Activated naive CD8-positive, alpha-beta T cell treated with anti-CD3 and anti-CD28 coated beads for 36 hours (primary cell): ENCODE measurements around the gene ACSL4. TPM values are rescaled to one million over a fixed set of nuclear protein-coding genes. Genes with fewer than 3 reads are reported as not detected.

Experiments
- DNase-seq: peaks from one replicate; pipeline ENCODE4 v3.0.0; 2021
- H3K27ac Mint-ChIP-seq: one replicate; pipeline ENCODE4 v1.8.0; 2022; ENCODE audit warnings: mild to moderate bottlenecking, moderate library complexity, mixed read lengths
- H3K27me3 Mint-ChIP-seq: one replicate; pipeline ENCODE4 v1.8.0; 2022; ENCODE audit warnings: mild to moderate bottlenecking, mixed read lengths
- H3K36me3 Mint-ChIP-seq: one replicate; pipeline ENCODE4 v1.8.0; 2021; ENCODE audit warnings: mild to moderate bottlenecking, mixed read lengths
- H3K4me1 Mint-ChIP-seq: one replicate; pipeline ENCODE4 v1.8.0; 2021; ENCODE audit warnings: mixed read lengths
- H3K4me3 Mint-ChIP-seq: one replicate; pipeline ENCODE4 v1.8.0; 2022; ENCODE audit warnings: mild to moderate bottlenecking, moderate library complexity, mixed read lengths
- H3K9me3 Mint-ChIP-seq: one replicate; pipeline ENCODE4 v1.8.0; 2022; ENCODE audit warnings: mixed read lengths
- total RNA-seq, 2 experiments: library from RNA; stranded (reverse); gene quantifications; one replicate each; pipeline ENCODE4 v1.2.3, GENCODE V29; 2021

ACSL4 gene
- total RNA-seq = 10 to 100 TPM; 63.2 to 68.1 TPM

DNA sequence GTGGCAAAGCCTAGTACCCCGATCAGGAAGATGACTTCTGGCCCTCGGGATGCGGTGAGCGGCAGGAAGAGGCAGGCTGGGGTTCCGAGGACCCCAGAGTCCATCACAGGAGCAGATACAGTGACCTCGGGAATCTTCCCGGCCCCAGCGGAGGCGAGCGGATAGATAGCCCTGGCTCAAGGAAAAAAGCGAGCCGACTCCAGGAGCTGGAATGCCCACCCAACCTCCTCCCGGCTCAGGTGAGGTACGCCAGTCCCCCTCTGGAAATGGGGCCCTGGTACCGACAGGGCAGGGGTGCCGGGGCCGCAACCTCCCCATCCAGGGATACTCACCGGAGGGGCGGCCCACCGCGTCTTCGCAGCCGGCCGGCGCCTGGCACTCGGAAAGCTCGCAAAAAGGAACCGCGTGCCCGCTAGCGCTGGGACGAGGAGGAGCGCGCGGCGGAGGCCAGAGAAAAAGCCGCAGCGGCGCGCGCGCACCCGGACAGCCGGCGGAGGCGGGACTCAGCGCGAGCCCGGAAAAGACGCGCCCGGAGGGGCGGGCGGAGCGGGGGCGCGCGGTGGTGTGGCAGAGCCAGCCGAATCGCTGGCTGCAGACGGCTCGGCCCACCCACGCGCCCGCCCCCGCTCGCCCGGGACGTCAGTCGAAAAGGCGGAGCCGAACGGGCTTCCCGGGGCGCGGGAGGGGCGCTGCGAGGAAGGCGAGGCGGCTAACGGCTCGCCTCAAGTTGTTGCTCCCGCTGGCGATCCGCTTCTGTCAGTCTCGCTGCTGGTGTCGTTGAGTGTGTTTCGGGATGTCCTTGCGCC lies at the start of gene ACSL4:
ACSL4 (minus strand) TSS at position 451 of the 806 bp plus-strand sequence. CDS start 49,894 bp downstream, outside the sequence.
- Mint-ChIP-seq H3K4me3 (peak within 1 kb of the TSS; percentile 96), H3K27me3 (no peaks in the 10 kb centered on the region), H3K27ac (peak within 1 kb of the TSS; percentile 98), H3K36me3 (peaks cover 21% of the 10 kb centered on the region), H3K4me1 (peaks cover 20% of the 10 kb centered on the region), H3K9me3 (no peaks in the 10 kb centered on the region)
- peak; percentile 89 for DNase-seq

DNA sequence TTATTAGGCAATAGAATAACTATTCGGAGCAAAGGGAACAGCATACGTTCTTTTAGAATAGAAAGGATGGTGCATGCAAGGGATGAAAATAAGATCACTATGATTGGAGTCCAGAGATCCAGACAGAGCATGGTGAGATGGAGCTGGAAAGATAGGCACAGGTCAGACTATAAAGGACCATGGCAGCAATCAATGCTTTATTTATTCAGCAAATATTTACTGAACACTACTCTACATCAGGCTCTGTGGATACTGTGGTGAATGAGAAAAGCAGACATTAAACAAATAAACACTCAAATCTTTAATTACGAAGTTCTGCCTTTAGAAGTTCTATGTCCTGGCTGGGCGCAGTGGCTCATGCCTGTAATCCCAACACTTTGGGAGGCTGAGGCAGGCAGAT lies 44.7 kb upstream of the ACSL4 start:
- Mint-ChIP-seq H3K27me3 (peaks cover 7% of the 10 kb centered on the region), H3K27ac (no peak overlapping the region), H3K36me3 (no peaks in the 10 kb centered on the region), H3K9me3 (no peaks in the 10 kb centered on the region), H3K4me3 (no peak overlapping the region), H3K4me1 (peaks cover 15% of the 10 kb centered on the region)
- no peak for DNase-seq

DNA sequence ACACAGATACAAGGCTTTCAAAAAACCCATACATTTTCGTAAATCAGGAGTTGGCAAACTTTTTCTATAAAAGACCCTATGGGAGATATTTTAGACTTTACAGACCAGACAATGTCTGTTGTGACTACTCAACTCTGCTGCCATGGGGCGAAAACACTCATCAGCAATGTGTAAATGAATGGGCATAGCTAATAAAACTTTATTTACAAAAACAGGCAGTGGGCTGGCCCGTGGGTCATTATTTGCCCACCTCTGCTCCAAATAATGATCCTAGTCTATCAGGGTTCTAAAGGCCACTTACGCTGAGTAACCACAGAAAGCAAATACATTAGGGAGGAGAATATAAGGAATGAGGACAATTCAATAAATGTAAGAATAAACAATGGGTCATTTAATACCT lies 43.9 kb upstream of the ACSL4 start:
- Mint-ChIP-seq H3K27me3 (peaks cover 7% of the 10 kb centered on the region), H3K9me3 (no peaks in the 10 kb centered on the region), H3K4me1 (peaks cover 11% of the 10 kb centered on the region), H3K27ac (no peak overlapping the region), H3K4me3 (no peak overlapping the region), H3K36me3 (no peaks in the 10 kb centered on the region)
- no peak for DNase-seq

DNA sequence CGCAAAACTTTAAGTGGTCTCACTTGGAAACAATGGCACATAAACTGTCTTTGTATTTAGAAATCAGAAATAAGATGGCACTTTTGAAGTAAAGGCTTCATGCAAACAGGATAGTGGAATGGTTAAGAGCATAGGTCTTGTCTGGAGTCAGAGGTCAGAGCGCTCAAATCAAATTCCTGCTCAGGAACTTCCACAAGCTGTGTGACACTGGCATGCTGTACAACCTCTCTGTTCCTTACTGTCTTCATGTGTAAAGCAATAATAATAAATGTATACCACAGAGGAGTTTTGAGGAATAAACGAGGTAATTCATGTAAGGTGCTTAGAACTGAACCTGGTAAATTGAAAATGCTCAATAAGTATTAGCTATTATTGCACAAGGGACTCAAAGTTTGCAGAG lies 43.4 kb upstream of the ACSL4 start:
- Mint-ChIP-seq H3K4me1 (peaks cover 11% of the 10 kb centered on the region), H3K27me3 (peaks cover 7% of the 10 kb centered on the region), H3K36me3 (no peaks in the 10 kb centered on the region), H3K9me3 (no peaks in the 10 kb centered on the region), H3K4me3 (no peak overlapping the region), H3K27ac (no peak overlapping the region)
- DNase-seq = no peak

DNA sequence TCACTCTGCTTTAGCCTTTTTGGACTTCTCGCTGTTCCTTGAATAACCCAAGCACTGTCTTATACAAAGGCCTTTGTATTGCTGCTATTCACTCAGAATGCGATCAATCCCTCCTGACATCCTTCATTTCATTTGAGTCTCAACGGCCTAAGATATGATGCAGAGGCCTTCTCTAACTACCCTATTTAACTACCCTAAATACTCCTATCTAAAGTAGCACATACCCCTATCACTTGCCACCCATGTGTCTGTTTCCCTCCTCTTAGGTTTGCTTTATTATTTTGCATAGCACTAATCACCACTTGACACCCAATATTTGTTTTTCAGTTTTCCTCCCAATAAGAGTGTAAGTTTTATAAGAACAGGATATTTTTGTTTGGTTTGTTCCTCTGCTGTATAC lies 42.3 kb upstream of the ACSL4 start:
- H3K9me3 Mint-ChIP-seq = peaks cover 2% of the 10 kb centered on the region
- peak overlapping the region; percentile 61 for H3K27ac Mint-ChIP-seq
- H3K27me3 Mint-ChIP-seq = peaks cover 7% of the 10 kb centered on the region
- H3K4me1 Mint-ChIP-seq = peaks cover 8% of the 10 kb centered on the region
- no peak for DNase-seq
- no peaks in the 10 kb centered on the region for H3K36me3 Mint-ChIP-seq
- no peak overlapping the region for H3K4me3 Mint-ChIP-seq

DNA sequence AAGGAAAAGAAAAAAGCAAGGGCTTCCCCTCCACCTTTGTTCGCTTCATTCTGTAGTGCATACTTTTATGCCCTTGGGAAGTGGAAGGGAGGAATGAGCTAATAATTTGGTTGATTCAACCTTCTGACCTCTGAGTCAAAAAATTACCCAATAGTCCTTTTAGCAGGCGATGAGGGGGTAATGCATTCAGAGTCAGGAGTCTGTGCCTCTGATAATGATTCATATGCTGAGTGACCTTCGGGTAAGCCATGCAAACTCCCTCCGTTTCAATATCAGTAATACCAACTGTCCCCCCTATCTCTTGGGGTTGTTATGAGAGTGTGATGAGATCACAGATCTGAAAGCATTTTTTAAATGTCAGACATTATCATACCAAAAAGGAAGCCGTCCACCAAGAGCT lies 41.6 kb upstream of the ACSL4 start:
- Mint-ChIP-seq H3K27ac (no peak overlapping the region), H3K27me3 (peaks cover 7% of the 10 kb centered on the region), H3K9me3 (peaks cover 5% of the 10 kb centered on the region), H3K36me3 (no peaks in the 10 kb centered on the region), H3K4me1 (peaks cover 8% of the 10 kb centered on the region), H3K4me3 (no peak overlapping the region)
- DNase-seq = no peak

DNA sequence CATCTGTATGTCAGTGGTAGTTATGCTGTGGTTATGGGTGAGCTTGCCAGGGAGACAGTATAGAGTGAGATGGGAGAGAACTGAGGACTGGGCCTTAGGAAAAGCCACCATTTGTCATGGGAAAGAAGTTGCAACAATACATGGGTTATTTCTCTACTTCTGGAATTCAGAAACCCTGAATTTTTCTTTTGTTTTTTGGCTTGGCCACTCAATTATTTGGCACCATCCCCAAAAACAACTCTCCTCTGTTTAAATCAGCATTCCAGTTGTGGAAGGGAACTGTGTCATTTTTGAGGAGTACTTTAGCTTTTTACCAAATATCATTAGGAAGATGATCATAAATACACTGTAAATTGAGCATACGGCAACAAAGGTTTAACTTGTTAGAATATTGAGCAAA lies 41.1 kb upstream of the ACSL4 start:
- H3K27ac Mint-ChIP-seq = no peak overlapping the region
- H3K4me1 Mint-ChIP-seq = peaks cover 8% of the 10 kb centered on the region
- no peak overlapping the region for H3K4me3 Mint-ChIP-seq
- H3K9me3 Mint-ChIP-seq = peaks cover 6% of the 10 kb centered on the region
- no peaks in the 10 kb centered on the region for H3K36me3 Mint-ChIP-seq
- H3K27me3 Mint-ChIP-seq = peaks cover 7% of the 10 kb centered on the region
- no peak for DNase-seq

DNA sequence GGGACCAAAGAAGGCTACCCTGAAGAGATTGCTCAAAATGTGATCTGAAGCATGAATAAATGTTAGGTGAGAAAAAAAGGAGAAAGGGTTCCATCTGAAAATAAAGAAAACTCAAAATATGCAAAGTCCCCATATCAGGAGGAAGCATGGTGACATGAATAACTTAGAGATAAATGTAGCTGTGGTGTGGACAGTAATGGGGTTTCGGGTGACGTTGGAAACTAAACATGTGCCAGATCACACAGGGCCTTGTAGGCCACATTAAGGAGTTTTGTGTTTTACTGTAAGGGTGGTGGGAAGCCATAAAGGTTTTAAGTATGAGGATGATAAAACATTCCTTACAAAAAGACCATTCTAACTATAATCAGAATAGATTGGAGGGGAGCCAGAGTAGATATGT lies 40.3 kb upstream of the ACSL4 start:
- DNase-seq = no peak
- Mint-ChIP-seq H3K4me1 (peaks cover 8% of the 10 kb centered on the region), H3K27me3 (peaks cover 7% of the 10 kb centered on the region), H3K27ac (no peak overlapping the region), H3K36me3 (no peaks in the 10 kb centered on the region), H3K4me3 (no peak overlapping the region), H3K9me3 (peaks cover 6% of the 10 kb centered on the region)

DNA sequence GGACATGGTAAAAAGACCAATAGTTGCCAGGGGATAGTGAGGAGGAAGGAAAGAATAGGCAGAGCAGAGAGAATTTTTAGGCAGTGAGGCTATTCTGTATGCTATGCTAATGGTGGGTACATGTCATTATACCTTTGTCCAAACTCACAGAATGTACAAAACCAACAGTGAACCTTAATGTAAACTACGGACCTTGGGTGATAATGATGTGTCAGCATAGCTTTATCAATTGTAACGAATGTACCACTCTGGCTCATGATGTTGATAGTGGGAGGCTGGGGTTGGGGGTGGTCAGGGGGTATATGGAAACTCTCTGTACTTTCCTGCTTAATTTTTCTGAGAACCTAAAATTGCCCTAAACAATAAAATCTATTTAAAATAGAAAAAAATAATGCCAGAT lies 37.7 kb upstream of the ACSL4 start:
- Mint-ChIP-seq H3K9me3 (peaks cover 8% of the 10 kb centered on the region), H3K27me3 (no peaks in the 10 kb centered on the region), H3K27ac (no peak overlapping the region), H3K4me3 (no peak overlapping the region), H3K36me3 (no peaks in the 10 kb centered on the region), H3K4me1 (peaks cover 8% of the 10 kb centered on the region)
- no peak for DNase-seq

DNA sequence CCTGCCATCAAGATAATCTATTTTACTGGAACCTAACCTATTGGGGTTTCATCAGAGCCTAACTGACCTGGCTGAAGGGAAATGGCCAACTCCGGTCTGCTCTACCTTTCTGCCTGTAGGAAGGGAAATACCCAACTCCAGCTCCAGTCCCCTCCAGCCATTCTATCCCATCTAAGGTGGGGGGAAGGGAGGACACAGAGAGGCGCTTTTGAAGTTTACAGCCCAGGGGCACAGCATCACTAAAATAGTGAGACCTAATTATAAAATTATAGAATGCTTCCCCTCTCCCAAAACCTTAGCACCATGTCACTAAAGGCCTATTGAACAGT lies 27.8 kb upstream of the ACSL4 start:
- no peaks in the 10 kb centered on the region for H3K9me3 Mint-ChIP-seq
- peaks cover 3% of the 10 kb centered on the region for H3K4me1 Mint-ChIP-seq
- no peak overlapping the region for H3K4me3 Mint-ChIP-seq
- DNase-seq = no peak
- H3K27ac Mint-ChIP-seq = no peak overlapping the region
- H3K27me3 Mint-ChIP-seq = peaks cover 3% of the 10 kb centered on the region
- no peaks in the 10 kb centered on the region for H3K36me3 Mint-ChIP-seq

DNA sequence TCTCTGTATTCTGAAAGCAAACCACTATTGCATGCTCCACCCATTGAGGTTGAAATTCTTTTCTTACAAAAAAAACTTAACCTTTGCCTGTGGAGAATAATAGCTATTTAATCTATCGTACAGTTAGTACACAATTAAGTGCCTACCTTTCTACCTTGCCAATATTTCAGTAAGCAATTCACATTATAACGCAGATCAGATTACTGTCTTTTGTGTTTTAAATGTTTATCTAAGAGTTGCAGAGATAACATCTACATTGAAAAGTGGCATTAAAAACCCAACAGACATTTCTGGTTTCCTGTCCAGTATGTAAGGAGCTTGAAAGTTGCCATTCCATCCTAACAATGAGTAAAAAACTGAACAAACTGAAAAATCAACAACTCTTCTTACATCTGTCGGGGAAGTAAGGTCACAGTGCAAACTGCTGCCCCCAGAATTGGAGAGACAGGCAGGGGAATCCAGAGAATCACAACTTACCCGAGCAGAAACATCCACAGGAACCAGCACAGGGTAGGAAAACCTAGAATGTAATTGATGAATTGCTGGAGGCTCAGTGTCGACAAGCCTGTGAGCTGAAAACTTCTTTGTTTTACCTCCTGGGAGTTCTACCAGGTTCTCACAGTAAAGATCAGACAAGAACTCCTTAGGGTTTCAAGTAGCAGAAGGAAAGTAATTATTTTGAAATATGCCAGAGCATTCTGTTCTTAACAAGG lies 27.3 kb upstream of the ACSL4 start:
- Mint-ChIP-seq H3K36me3 (no peaks in the 10 kb centered on the region), H3K27ac (no peak overlapping the region), H3K4me1 (peaks cover 3% of the 10 kb centered on the region), H3K27me3 (no peaks in the 10 kb centered on the region), H3K4me3 (no peak overlapping the region), H3K9me3 (peaks cover 3% of the 10 kb centered on the region)
- DNase-seq = no peak

DNA sequence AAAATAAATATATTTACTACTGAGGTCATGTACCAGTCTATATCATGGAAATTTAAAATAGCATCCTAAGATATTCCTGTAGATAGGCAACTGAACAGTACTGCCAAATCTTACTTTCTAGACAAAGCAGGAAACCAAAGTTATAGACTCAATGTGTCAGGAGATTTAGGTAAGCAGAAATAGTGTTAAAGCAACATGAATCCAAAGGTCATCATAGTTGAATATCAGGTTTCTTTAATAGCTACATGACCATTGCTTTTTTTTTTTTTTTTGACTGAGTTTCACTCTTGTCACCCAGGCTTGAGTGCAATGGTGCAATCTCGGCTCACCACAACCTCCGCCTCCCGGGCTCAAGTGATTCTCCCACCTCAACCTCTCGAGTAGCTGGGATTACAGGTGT lies 20.2 kb upstream of the ACSL4 start:
- no peaks in the 10 kb centered on the region for H3K27me3 Mint-ChIP-seq
- no peaks in the 10 kb centered on the region for H3K36me3 Mint-ChIP-seq
- H3K9me3 Mint-ChIP-seq = peaks cover 5% of the 10 kb centered on the region
- no peak for DNase-seq
- H3K4me3 Mint-ChIP-seq = no peak overlapping the region
- H3K27ac Mint-ChIP-seq = no peak overlapping the region
- H3K4me1 Mint-ChIP-seq = no peaks in the 10 kb centered on the region

DNA sequence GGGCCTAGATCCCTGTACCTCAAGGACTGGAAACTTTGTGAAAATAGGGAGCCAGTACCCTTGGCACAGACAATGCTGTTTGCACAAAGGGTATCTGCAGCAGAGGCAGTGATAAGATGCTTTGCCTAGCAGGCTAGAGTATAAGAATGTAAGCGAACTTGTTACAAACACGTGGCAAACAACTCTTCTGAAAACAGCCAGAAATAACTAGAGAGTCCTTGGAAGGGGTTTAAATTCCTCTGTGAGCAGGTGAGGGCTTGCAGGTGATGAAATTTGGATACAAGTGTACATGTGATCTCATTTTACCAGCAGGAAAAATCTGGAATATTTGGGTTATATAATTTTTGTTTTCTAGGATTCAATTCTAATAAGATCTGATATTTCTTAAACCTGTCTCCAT lies 18.6 kb upstream of the ACSL4 start:
- DNase-seq = no peak
- H3K4me1 Mint-ChIP-seq = no peaks in the 10 kb centered on the region
- no peak overlapping the region for H3K4me3 Mint-ChIP-seq
- H3K9me3 Mint-ChIP-seq = peaks cover 5% of the 10 kb centered on the region
- no peak overlapping the region for H3K27ac Mint-ChIP-seq
- H3K36me3 Mint-ChIP-seq = no peaks in the 10 kb centered on the region
- no peaks in the 10 kb centered on the region for H3K27me3 Mint-ChIP-seq

DNA sequence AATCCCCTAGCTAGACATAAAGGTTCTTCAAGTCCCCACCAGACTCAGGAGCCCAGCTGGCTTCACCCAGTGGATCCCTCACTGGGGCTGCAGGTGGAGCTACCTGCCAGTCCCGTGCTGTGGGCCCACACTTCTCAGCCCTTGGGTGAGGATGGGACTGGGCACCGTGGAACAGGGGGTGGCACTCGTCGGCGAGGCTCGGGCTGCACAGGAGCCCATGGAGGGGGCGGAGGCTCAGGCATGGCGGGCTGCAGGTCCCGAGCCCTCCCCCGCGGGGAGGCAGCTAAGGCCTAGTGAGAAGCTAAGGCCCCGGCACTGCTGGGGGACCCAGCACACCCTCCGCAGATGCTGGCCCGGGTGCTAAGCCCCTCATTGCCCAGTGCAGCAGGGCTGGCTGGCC lies 16.1 kb upstream of the ACSL4 start:
- Mint-ChIP-seq H3K9me3 (no peaks in the 10 kb centered on the region), H3K36me3 (no peaks in the 10 kb centered on the region), H3K4me1 (no peaks in the 10 kb centered on the region), H3K4me3 (no peak overlapping the region), H3K27me3 (no peaks in the 10 kb centered on the region), H3K27ac (no peak overlapping the region)
- no peak for DNase-seq

DNA sequence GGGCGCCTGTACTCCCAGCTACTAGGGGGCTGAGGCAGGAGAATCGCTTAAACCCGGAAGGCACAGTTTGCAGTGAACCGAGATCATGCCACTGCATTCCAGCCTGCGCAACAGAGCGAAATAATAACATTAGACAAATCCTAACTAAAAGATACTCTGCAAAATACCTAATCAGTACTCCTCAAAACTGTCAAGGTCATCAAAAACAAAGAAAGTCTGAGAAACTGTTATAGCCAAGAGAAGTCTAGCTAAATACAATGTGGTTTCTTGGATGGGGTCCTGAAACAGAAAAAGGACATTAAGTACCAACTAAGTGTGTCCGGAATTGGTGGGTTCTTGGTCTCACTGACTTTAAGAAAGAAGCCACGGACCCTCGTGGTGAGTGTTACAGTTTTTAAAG lies 14.6 kb upstream of the ACSL4 start:
- Mint-ChIP-seq H3K9me3 (no peaks in the 10 kb centered on the region), H3K27me3 (no peaks in the 10 kb centered on the region), H3K36me3 (no peaks in the 10 kb centered on the region), H3K4me1 (no peaks in the 10 kb centered on the region), H3K4me3 (no peak overlapping the region), H3K27ac (no peak overlapping the region)
- DNase-seq = no peak

DNA sequence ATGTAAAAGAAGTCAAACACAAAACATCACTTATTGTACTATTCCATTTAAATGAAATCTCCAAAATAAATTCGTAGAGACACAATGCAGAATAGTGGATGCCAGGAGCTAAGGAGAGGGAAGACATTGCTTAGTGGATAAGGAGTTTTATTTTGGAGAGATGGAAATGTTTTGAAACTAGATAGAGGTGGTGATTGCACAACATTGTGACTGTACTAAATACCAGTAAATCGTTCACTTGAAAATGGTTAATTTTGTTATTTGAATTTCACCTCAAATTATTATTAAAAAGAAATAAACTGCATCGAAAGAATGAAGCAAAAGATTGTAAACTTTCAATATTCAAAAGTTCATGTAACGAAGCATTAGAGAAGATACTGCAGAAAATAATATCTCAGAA lies 9.7 kb upstream of the ACSL4 start:
- Mint-ChIP-seq H3K9me3 (no peaks in the 10 kb centered on the region), H3K4me1 (no peaks in the 10 kb centered on the region), H3K4me3 (no peak overlapping the region), H3K27ac (no peak overlapping the region), H3K36me3 (no peaks in the 10 kb centered on the region), H3K27me3 (no peaks in the 10 kb centered on the region)
- no peak for DNase-seq
